ENCODE data around the gene IL13.
"Not testable (repeated sequence)": the region's sequence is repeated elsewhere in the genome, so short reads cannot be mapped to it uniquely, and the experiment has no call there.

Gene IL13

GRCh38 chr5:132691755-132692631 is 34.0 kb downstream of the IL13 start:
- not testable (repeated sequence) for DNase-seq

- no peak for DNase-seq
Measured at GRCh38 chr5:132692632-132692967, 34.6 kb downstream of the IL13 start.

- no peak for DNase-seq
Measured at GRCh38 chr5:132695956-132696355, 38.0 kb downstream of the IL13 start.

- no peak for DNase-seq
Measured at GRCh38 chr5:132704875-132705274, 46.9 kb downstream of the IL13 start.

GRCh38 chr5:132708645-132709044 is 50.7 kb downstream of the IL13 start:
- no peak for DNase-seq
